Colonic mucosa (tissue), 4 donors: Measurements from ENCODE around the gene UNKL. TPM values are rescaled to one million over a fixed set of nuclear protein-coding genes. Genes with fewer than 3 reads are reported as not detected.

Experiments used
- DNase-seq: peaks from one replicate; pipeline ENCODE4 v3.0.0-alpha.2; 2020
- H3K27ac ChIP-seq: fragments of 200-600 bp; one replicate; pipeline ENCODE4 v1.8.0; 2021
- H3K27me3 ChIP-seq: fragments of 200-600 bp; one replicate; pipeline ENCODE4 v1.8.0; 2021
- H3K36me3 ChIP-seq: fragments of 200-600 bp; one replicate; pipeline ENCODE4 v1.8.0; 2021
- H3K4me1 ChIP-seq: fragments of 200-600 bp; one replicate; pipeline ENCODE4 v1.8.0; 2021; ENCODE audit warnings: mild to moderate bottlenecking
- H3K4me3 ChIP-seq: fragments of 200-600 bp; one replicate; pipeline ENCODE4 v1.8.0; 2021
- H3K9ac ChIP-seq, 2 donors: one replicate each; pipeline ENCODE4 v1.7.0; 2013; ENCODE audit warnings: control low read depth in 2 of 2, low read depth in 2 of 2, low read length in 2 of 2
- H3K9me3 ChIP-seq: fragments of 200-600 bp; one replicate; pipeline ENCODE4 v1.8.0; 2021
- intact Hi-C: fragments of 100-400 bp; cut with DNase I; formaldehyde crosslinking; loops from one replicate; pipeline ENCODE4 v1.14.1; 2022
- total RNA-seq, 2 donors: library from RNA; stranded (reverse); fragmentation: NEBNext Ultra II Directional in 1 of 2; extraction: Animal tissue kit (Norgen Biotek cat#: 25700) in 1 of 2; gene quantifications; one replicate each; pipeline ENCODE4 v1.2.1, GENCODE V29; 2021
- TF ChIP-seq, protein P1 (sequence below): fragments of 200-600 bp; IDR thresholded peaks from one replicate; pipeline ENCODE4 v1.8.0; 2022; ENCODE audit warnings: antibody characterized with exemption, mild to moderate bottlenecking
- donor health status: healthy.
- donor health status: DM: no; HTN: no; CAD: no.
- donor health status: DM: no; HTN: no; CAD: no.

Gene UNKL
- total RNA-seq, 2 donors from 2014 or later: 11.1 to 11.8 TPM

DNA sequence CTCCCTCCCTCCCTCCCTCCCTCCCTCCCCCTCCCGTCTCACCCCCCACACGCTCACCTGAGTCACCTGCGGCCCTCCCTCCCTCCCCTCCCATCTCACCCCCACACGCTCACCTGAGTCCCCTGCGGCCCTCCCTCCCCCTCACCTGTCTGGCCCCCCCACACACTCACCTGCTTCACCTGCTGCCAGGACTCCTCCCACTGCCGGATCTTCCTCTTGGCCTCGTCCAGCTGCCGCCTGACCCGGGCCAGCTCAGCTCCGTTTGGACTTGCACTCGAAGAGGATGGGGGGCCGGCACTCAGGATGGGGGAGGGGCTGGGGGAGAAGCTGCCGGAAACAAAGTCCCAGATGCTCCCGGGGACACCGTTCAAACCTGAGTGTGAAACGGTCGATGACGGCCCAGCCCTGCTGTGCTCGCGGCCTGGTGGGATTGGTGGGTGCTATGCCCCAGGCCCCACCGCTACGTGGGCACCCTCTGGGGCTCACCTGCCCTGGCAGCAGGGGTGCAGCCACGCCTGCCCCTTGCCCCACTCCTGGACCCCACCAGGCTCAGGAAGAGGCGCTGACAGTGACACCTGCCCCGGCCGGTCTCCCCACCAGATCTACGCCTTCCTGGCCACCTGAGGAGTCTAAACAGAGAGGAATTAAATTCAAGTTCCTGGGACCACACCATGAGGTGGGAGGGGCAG lies 46.9 kb downstream of the UNKL start:
- DNase-seq: no peak
- Histone ChIP-seq H3K9ac (no peak overlapping the region), H3K4me3 (no peak overlapping the region), H3K4me1 (no peaks in the 10 kb centered on the region), H3K27ac (no peak overlapping the region), H3K27me3 (no peaks in the 10 kb centered on the region), H3K36me3 (peaks cover 2% of the 10 kb centered on the region), H3K9me3 (no peaks in the 10 kb centered on the region)
- TF ChIP-seq, protein P1, sequence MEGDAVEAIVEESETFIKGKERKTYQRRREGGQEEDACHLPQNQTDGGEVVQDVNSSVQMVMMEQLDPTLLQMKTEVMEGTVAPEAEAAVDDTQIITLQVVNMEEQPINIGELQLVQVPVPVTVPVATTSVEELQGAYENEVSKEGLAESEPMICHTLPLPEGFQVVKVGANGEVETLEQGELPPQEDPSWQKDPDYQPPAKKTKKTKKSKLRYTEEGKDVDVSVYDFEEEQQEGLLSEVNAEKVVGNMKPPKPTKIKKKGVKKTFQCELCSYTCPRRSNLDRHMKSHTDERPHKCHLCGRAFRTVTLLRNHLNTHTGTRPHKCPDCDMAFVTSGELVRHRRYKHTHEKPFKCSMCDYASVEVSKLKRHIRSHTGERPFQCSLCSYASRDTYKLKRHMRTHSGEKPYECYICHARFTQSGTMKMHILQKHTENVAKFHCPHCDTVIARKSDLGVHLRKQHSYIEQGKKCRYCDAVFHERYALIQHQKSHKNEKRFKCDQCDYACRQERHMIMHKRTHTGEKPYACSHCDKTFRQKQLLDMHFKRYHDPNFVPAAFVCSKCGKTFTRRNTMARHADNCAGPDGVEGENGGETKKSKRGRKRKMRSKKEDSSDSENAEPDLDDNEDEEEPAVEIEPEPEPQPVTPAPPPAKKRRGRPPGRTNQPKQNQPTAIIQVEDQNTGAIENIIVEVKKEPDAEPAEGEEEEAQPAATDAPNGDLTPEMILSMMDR: no peak
- intact Hi-C loops: no loop called here

DNA sequence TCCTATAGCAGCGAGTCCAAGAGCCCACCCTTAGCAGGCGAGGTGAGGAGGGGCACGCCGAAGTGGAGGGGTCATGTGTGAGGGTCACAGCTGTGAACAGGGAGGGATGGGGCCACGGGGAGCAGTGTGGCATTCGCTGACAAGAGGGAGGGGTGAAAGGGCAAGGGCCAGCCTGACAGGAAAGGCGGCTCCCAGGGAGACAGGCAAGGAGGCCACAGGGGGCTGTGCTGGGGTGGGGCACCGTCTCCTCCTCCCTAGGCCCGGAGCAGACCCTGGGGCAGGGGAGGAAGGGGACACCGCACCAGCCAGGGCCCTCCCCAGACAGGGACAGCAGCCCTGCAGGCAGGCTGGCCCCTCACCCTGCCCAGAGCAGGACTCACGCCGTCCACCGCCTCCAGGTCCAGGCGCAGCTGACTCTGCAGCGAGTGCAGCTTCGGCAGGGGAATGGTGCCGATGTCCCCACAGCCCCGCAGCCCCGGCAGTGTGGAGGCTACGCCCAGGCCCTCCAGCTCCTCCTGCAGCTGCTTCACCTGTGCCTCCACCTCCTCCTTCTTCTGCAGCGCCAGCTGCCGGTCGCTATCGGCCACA lies 47.7 kb downstream of the UNKL start:
- no peaks in the 10 kb centered on the region for H3K9me3 ChIP-seq
- DNase-seq: no peak
- no peaks in the 10 kb centered on the region for H3K4me1 ChIP-seq
- no peaks in the 10 kb centered on the region for H3K27me3 ChIP-seq
- no peak overlapping the region for H3K9ac ChIP-seq
- H3K27ac ChIP-seq: no peak overlapping the region
- TF ChIP-seq, protein P1: no peak
- H3K4me3 ChIP-seq: no peak overlapping the region
- intact Hi-C loops: no loop called here
- H3K36me3 ChIP-seq: peaks cover 4% of the 10 kb centered on the region

DNA sequence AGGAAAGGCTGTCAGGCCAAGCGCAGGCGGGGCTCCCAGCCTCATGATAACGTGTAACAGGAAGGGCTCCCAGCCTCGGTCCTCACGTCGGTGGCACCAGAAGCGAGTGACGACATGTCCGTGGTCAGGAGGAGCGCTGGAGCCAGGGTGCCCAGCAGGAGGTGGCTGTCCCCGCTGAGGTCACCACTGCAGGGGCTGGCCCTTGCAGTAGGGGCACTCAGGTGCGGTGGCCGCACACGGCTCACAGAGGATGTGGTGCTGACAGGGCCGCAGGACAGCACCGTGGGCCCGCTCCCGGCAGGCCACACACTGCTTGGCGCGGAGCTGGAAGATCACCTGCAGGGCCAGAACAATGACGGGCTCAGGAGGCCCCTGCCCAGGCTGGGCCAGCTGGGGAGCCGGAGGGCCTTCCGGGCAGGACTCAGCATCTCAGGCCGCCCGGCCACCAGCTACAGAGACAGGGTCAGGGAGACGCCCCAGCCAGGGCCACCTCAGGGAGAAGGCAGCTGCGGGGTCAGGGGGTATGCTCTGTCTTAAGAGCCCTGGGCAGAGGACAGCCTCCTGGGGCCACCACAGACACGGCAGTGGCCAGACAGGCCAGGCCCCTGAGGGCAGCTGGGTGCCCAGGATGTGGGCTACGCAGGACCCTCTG lies 48.3 kb downstream of the UNKL start:
- Histone ChIP-seq H3K27ac (no peak overlapping the region), H3K4me1 (no peaks in the 10 kb centered on the region), H3K9me3 (no peaks in the 10 kb centered on the region), H3K36me3 (peaks cover 4% of the 10 kb centered on the region), H3K9ac (no peak overlapping the region), H3K4me3 (no peak overlapping the region), H3K27me3 (no peaks in the 10 kb centered on the region)
- TF ChIP-seq, protein P1: no peak
- DNase-seq: no peak
- intact Hi-C loops: no loop called here

DNA sequence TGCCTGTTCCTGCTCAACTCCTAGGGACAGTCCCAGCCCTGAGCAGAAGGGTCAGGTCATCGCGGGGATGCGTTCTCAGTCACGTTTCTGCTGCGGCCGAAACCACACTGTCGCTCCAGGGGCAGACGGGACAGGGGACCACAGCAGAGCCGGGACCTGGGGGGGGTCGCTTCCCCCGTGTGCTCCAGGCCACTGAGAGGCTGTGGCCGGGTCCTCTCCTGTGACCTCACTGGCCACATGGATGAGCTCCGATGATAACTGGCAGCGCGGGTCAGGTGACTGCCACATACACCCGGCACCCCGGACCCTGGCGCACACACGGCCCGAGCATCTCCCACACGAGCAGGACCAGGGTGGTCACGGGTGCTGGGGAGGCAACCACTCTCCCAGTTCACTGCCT lies 50.0 kb downstream of the UNKL start:
- H3K27me3 ChIP-seq: no peaks in the 10 kb centered on the region
- TF ChIP-seq, protein P1: no peak
- no peak overlapping the region for H3K27ac ChIP-seq
- intact Hi-C loops: no loop called here
- peaks cover 4% of the 10 kb centered on the region for H3K36me3 ChIP-seq
- DNase-seq: no peak
- no peak overlapping the region for H3K9ac ChIP-seq
- H3K4me3 ChIP-seq: no peak overlapping the region
- no peaks in the 10 kb centered on the region for H3K9me3 ChIP-seq
- no peaks in the 10 kb centered on the region for H3K4me1 ChIP-seq

DNA sequence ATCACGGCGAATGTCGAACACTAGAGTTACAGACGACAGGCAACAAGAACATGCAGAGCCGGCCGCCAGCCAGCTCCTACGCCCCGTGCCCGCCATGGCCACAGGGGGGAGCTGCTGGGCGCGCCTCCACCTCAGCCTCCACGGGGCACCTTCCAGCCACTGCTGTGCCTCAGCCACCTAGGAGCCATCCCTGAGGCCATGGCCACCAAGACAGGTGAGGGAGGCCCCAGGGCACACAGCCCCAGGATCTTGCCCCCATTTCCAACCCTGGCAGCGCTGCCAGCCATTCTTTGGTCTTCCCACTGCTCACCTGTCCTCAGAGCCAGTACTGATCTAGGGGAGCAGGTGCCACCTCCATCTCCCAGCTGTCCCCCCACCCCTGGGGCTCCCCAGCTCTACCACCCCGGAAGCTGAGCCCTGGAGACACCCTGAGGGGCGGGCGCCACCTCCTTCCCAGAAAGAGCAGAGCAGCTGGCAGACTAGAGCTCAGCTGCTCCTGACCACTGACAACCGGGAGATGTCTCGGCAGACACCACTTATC lies 50.9 kb downstream of the UNKL start:
- peak; percentile 55 for DNase-seq
- Histone ChIP-seq H3K9me3 (no peaks in the 10 kb centered on the region), H3K4me1 (no peaks in the 10 kb centered on the region), H3K36me3 (peaks cover 4% of the 10 kb centered on the region), H3K27ac (no peak overlapping the region), H3K4me3 (no peak overlapping the region), H3K27me3 (no peaks in the 10 kb centered on the region), H3K9ac (no peak overlapping the region)
- TF ChIP-seq, protein P1: peak; percentile 83
- intact Hi-C loops: no loop called here
